ENCODE results near the gene RER1.

RER1 gene

GRCh38 chr1:2376261-2376741 is 15.3 kb upstream of the RER1 start:
- TF ChIP-seq, protein P1, sequence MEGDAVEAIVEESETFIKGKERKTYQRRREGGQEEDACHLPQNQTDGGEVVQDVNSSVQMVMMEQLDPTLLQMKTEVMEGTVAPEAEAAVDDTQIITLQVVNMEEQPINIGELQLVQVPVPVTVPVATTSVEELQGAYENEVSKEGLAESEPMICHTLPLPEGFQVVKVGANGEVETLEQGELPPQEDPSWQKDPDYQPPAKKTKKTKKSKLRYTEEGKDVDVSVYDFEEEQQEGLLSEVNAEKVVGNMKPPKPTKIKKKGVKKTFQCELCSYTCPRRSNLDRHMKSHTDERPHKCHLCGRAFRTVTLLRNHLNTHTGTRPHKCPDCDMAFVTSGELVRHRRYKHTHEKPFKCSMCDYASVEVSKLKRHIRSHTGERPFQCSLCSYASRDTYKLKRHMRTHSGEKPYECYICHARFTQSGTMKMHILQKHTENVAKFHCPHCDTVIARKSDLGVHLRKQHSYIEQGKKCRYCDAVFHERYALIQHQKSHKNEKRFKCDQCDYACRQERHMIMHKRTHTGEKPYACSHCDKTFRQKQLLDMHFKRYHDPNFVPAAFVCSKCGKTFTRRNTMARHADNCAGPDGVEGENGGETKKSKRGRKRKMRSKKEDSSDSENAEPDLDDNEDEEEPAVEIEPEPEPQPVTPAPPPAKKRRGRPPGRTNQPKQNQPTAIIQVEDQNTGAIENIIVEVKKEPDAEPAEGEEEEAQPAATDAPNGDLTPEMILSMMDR (conservative IDR thresholded peaks at IDR 0.05; ENCODE audit: low read depth, low read length) = no peak
- Histone ChIP-seq H3K27me3 (ENCODE audit: insufficient read depth, low read depth) (peaks cover 94% of the 10 kb centered on the region), H3K4me2 (no peak overlapping the region), H4K20me1 (ENCODE audit: insufficient read depth) (no peaks in the 10 kb centered on the region), H3K4me3 (IDR thresholded peaks at IDR 0.05; ENCODE audit: insufficient read depth, low read depth, low read length) (no peak overlapping the region), H3K27ac (no peak overlapping the region), H2AFZ (ENCODE audit: low read depth) (no peak overlapping the region), H3K36me3 (ENCODE audit: insufficient read depth) (no peaks in the 10 kb centered on the region), H3K9ac (no peak overlapping the region), H3K79me2 (ENCODE audit: insufficient read depth, low read depth) (no peaks in the 10 kb centered on the region), H3K4me1 (ENCODE audit: low read depth, poor library complexity, severe bottlenecking) (no peaks in the 10 kb centered on the region)

DNA sequence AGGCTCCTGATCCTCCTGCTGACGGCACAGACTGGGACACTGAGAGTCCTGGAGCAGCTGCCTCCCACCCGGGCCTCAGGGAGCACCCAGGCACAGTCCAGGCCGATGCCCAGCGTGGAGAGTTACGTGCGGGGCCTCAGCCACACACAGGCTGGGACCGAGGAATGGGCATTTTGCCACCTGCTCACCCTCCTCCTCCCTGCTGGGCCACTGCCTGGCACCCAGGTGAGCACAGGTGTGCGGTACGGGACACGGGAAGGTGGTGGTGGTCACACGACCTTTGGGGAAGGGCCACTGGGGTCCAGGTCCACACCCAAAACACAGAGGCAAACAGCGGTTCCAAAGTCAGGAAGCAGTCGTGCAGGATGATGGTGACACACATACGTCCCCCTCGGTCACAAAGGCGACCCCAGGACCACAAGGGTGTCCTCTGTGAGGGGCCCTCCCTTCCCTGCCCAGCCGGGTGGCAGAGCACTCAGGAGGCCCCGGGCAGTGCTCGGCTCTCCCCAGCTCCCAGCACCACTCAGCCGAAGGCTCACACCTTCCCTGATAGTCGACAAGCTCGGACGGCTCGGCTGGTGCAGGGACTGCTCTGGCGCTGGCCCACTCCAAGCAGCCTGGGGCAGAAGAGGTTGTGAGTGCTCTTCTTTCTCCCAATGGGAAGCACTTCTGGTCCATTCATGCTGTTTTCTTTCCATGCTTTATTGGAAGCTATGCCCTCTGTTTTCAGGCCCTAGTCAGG is 14.5 kb upstream of the RER1 start:
- Histone ChIP-seq H4K20me1 (ENCODE audit: insufficient read depth) (no peaks in the 10 kb centered on the region), H3K79me2 (ENCODE audit: insufficient read depth, low read depth) (no peaks in the 10 kb centered on the region), H3K4me1 (ENCODE audit: low read depth, poor library complexity, severe bottlenecking) (no peaks in the 10 kb centered on the region), H3K4me2 (no peak overlapping the region), H3K27ac (no peak overlapping the region), H3K27me3 (ENCODE audit: insufficient read depth, low read depth) (peaks cover 97% of the 10 kb centered on the region), H3K9ac (no peak overlapping the region), H2AFZ (ENCODE audit: low read depth) (no peak overlapping the region), H3K4me3 (IDR thresholded peaks at IDR 0.05; ENCODE audit: insufficient read depth, low read depth, low read length) (no peak overlapping the region), H3K36me3 (ENCODE audit: insufficient read depth) (no peaks in the 10 kb centered on the region)
- TF ChIP-seq, protein P1 (conservative IDR thresholded peaks at IDR 0.05; ENCODE audit: low read depth, low read length) = no peak

- H3K79me2 ChIP-seq (ENCODE audit: insufficient read depth, low read depth) = no peaks in the 10 kb centered on the region
- H3K4me3 ChIP-seq (IDR thresholded peaks at IDR 0.05; ENCODE audit: insufficient read depth, low read depth, low read length) = no peak overlapping the region
- no peaks in the 10 kb centered on the region for H3K4me1 ChIP-seq (ENCODE audit: low read depth, poor library complexity, severe bottlenecking)
- H3K4me2 ChIP-seq = no peak overlapping the region
- no peaks in the 10 kb centered on the region for H3K36me3 ChIP-seq (ENCODE audit: insufficient read depth)
- no peak overlapping the region for H2AFZ ChIP-seq (ENCODE audit: low read depth)
- no peak overlapping the region for H3K9ac ChIP-seq
- no peaks in the 10 kb centered on the region for H4K20me1 ChIP-seq (ENCODE audit: insufficient read depth)
- peaks cover 93% of the 10 kb centered on the region for H3K27me3 ChIP-seq (ENCODE audit: insufficient read depth, low read depth)
- H3K27ac ChIP-seq = no peak overlapping the region
- TF ChIP-seq, protein P1 (conservative IDR thresholded peaks at IDR 0.05; ENCODE audit: low read depth, low read length) = no peak
Observed at GRCh38 chr1:2377751-2378440, 13.7 kb upstream of the RER1 start.

GRCh38 chr1:2378441-2378851 is 13.2 kb upstream of the RER1 start:
- H3K36me3 ChIP-seq (ENCODE audit: insufficient read depth) = no peaks in the 10 kb centered on the region
- H3K4me1 ChIP-seq (ENCODE audit: low read depth, poor library complexity, severe bottlenecking) = no peaks in the 10 kb centered on the region
- no peak overlapping the region for H3K9ac ChIP-seq
- peaks cover 93% of the 10 kb centered on the region for H3K27me3 ChIP-seq (ENCODE audit: insufficient read depth, low read depth)
- H3K4me3 ChIP-seq (IDR thresholded peaks at IDR 0.05; ENCODE audit: insufficient read depth, low read depth, low read length) = no peak overlapping the region
- H4K20me1 ChIP-seq (ENCODE audit: insufficient read depth) = no peaks in the 10 kb centered on the region
- no peak overlapping the region for H3K27ac ChIP-seq
- H3K79me2 ChIP-seq (ENCODE audit: insufficient read depth, low read depth) = no peaks in the 10 kb centered on the region
- H2AFZ ChIP-seq (ENCODE audit: low read depth) = no peak overlapping the region
- TF ChIP-seq, protein P1 (conservative IDR thresholded peaks at IDR 0.05; ENCODE audit: low read depth, low read length) = no peak
- no peak overlapping the region for H3K4me2 ChIP-seq
